ENCODE data around the gene GAL3ST1.
"Not testable (repeated sequence)": the region's sequence is repeated elsewhere in the genome, so short reads cannot be mapped to it uniquely, and the experiment has no call there.

GAL3ST1 gene

GRCh38 chr22:30564045-30564760 is 10.3 kb downstream of the GAL3ST1 start:
- DNase-seq: no peak

- no peak for DNase-seq
Observed at GRCh38 chr22:30562366-30562765, 12.1 kb downstream of the GAL3ST1 start.

GRCh38 chr22:30561402-30562189 is 12.9 kb downstream of the GAL3ST1 start:
- DNase-seq: no peak

- DNase-seq: not testable (repeated sequence)
Observed at GRCh38 chr22:30560643-30561202, 13.7 kb downstream of the GAL3ST1 start.

GRCh38 chr22:30559889-30560288 is 14.6 kb downstream of the GAL3ST1 start:
- DNase-seq: no peak

GRCh38 chr22:30557243-30557642 is 17.2 kb downstream of the GAL3ST1 start:
- DNase-seq: no peak

- DNase-seq: no peak
Observed at GRCh38 chr22:30556388-30556787, 18.1 kb downstream of the GAL3ST1 start.

- no peak for DNase-seq
Observed at GRCh38 chr22:30555282-30556210, 18.9 kb downstream of the GAL3ST1 start.

GRCh38 chr22:30553971-30554370 is 20.5 kb downstream of the GAL3ST1 start:
- no peak for DNase-seq

- DNase-seq: no peak
Observed at GRCh38 chr22:30552719-30553118, 21.7 kb downstream of the GAL3ST1 start.

- DNase-seq: not testable (repeated sequence)
Observed at GRCh38 chr22:30551813-30552212, 22.7 kb downstream of the GAL3ST1 start.

GRCh38 chr22:30547188-30547587 is 27.3 kb downstream of the GAL3ST1 start:
- no peak for DNase-seq

- no peak for DNase-seq
Observed at GRCh38 chr22:30546616-30547015, 27.8 kb downstream of the GAL3ST1 start, which contains the start of gene SEC14L6. Gene SEC14L6, minus strand, starts transcription at chr22:30546741. Its CDS starts 59 bp downstream, at chr22:30546682.

- DNase-seq: no peak
Observed at GRCh38 chr22:30542811-30543188, 31.7 kb downstream of the GAL3ST1 start.

GRCh38 chr22:30541961-30542810 is 32.3 kb downstream of the GAL3ST1 start:
- no peak for DNase-seq

GRCh38 chr22:30541511-30541910 is 33.0 kb downstream of the GAL3ST1 start:
- not testable (repeated sequence) for DNase-seq

GRCh38 chr22:30539368-30539767 is 35.1 kb downstream of the GAL3ST1 start:
- no peak for DNase-seq

- DNase-seq: no peak
Observed at GRCh38 chr22:30538280-30538679, 36.2 kb downstream of the GAL3ST1 start.

- DNase-seq: no peak
Observed at GRCh38 chr22:30537083-30537731, 37.3 kb downstream of the GAL3ST1 start.

- DNase-seq: no peak
Observed at GRCh38 chr22:30535182-30535581, 39.3 kb downstream of the GAL3ST1 start.
